Measurements from ENCODE around the gene MYO5A.

- TF ChIP-seq CTCF (IDR thresholded peaks at IDR 0.05 in 2 of 3, conservative IDR thresholded peaks at IDR 0.05 in 1 of 3; ENCODE audit: borderline replicate concordance in 1 of 3, insufficient read depth in 1 of 3, low read depth in 2 of 3, low read length in 2 of 3) (no peak), EZH2phosphoT487 (IDR thresholded peaks at IDR 0.05; ENCODE audit: borderline replicate concordance) (no peak), SP1 (IDR thresholded peaks at IDR 0.05; ENCODE audit: low read depth) (no peak), POLR2A (IDR thresholded peaks at IDR 0.05; ENCODE audit: borderline replicate concordance, extremely low read depth, insufficient read depth, insufficient read length) (no peak), FOSL1 (IDR thresholded peaks at IDR 0.05; ENCODE audit: low read depth) (no peak), ZNF274 (IDR thresholded peaks at IDR 0.05; ENCODE audit: low read depth, low read length) (no peak), POLR2AphosphoS5 (IDR thresholded peaks at IDR 0.05; ENCODE audit: low read depth, low read length) (no peak), EZH2 (IDR thresholded peaks at IDR 0.05) (no peak), MAX (IDR thresholded peaks at IDR 0.05) (no peak), JUND (IDR thresholded peaks at IDR 0.05) (no peak)
These were observed 267.0 kb downstream of the MYO5A start for GRCh38 chr15:52261498-52262242.

Measured in HCT116 (cell line).